HG03378 (cell line): ENCODE data around the gene MXD4.

Source experiments
- ATAC-seq: cut with Tn5 transposase; IDR thresholded peaks from one replicate; pipeline ENCODE4 v1.9.1; 2021; ENCODE audit warnings: mild to moderate bottlenecking, moderate library complexity; ENCODE audit not compliant: unreplicated experiment

Gene MXD4

DNA sequence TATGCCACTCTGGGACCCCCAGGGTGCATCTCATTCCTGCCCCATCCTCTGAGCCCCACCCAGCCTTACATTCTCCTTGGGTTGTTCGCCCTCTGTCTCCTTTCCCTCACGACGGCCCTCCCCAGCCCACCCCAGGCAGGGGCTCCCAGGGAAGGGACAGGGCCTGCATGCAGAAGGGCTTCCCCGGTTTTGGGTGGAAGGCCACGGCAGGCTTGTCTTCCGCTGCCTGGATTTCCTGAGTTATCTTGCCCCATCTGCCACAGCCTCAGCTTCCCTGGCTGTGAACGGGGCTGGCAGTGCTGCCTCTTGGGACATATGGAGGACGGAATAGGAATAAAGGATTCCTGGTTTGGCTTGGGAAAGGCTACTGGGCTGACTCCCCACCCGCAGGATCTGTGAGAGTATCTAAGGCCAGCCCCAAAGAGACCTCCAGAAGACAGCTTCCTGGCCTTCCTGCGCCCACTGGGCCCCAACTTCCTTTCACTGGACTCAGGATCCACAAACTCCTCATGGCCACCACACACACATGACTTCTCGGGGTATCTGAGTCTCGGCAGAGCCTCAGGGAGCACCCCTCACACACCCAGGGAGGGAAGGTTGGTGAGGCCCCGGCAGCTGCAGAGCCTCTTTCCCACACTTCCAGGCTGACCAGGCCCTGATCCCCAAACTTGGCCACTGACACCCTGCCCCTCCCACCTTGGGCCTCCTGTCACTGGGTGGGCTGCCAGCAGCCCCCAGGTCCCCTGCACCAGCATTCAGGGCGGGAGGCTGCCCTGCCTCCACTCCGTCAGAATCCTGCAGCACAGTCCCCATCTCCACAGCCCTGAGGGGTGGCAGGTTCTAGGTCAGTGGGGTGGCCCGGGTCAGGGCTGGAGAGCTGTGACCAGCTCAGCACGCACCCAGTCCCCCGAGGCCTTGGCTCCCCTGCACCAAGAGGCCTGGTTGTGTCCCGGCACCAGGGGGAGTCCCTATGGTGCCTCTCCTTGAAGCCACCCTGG lies 3.5 kb upstream of the MXD4 start:
- no peak for ATAC-seq

GRCh38 chr4:2264481-2265041 lies 2.7 kb upstream of the MXD4 start:
- ATAC-seq, result no peak

- no peak for ATAC-seq
These were observed 2.0 kb upstream of the MXD4 start for GRCh38 chr4:2263926-2264321.

- ATAC-seq, result no peak
These were observed 988 bp upstream of the MXD4 start for GRCh38 chr4:2262944-2263250.

DNA sequence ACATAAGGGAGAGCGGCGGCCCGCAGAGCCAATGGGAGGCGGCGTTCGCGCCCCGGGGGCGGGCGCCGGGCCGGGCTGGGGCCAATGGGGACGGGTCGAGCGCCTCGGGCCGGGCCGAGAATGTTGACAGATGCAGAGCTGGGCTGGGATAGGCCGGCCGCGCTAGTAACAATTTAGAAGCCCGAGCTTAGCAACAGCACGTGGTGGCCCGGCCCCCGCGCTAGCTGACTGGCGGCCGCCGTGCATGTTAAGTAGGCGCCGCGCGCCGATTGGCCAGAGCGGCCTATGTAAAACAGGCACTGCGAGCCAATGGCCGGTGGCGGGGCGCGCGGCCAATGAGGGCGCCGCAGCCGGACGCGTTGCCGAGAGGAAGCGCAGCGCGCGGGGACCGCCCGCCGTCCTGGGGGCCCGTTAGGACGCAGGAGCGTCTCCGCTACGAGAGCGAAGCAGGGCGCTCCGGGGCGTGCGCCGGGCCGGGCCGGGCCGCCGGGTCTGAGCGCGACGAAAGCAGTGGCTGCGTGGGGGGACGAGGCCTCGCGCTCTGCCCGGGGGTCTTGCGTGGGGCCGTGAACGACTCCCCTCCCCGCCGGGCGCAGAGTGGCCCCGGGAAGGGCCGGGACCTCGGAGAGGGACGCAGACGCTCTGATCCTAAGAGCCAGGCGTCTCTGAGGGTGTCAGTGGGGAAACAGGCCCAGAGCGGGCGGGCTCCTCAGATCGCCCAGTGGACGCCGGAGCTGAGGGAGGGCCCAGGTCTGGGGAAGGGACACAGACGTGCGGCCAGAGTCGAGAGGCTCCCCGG lies 435 bp upstream of the MXD4 start:
- peak; percentile 93 for ATAC-seq

DNA sequence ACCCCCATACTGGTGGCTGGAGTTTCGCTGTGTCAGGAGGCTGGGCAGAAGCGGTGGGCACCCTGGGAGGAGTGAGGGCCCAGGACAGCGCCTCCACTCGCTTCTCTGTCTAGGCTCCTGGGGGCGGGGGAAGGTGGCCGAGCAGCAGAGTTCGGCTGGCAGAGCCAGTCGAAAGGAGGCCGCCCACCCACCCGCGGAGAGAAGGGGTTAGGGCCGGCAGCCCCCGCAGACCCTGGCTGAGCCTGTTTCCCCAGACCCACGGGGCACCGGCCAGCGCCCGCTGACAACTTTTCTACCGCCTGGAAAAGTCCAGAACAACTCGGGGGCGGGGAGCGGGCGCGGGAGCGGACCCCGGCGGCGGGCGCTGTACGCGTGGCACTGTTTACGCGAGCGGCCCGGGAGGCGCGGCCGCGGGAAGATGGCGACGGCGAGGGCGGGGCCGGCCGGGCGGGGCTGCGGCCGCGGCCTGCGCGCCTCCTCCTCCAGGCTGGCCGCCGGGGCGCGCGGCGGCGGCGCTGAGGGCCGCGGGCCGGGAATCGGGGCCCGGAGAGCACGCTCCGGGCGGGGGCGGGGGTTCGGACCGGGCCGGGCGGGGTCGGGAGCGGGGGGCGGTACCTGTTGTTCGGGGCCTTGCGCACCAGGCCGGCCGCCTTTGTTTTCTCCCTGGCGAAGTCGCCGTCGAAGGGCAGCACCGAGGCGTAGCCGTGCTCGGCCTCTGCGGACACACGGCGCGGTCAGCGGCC lies 628 bp downstream of the MXD4 start:
- no peak for ATAC-seq

DNA sequence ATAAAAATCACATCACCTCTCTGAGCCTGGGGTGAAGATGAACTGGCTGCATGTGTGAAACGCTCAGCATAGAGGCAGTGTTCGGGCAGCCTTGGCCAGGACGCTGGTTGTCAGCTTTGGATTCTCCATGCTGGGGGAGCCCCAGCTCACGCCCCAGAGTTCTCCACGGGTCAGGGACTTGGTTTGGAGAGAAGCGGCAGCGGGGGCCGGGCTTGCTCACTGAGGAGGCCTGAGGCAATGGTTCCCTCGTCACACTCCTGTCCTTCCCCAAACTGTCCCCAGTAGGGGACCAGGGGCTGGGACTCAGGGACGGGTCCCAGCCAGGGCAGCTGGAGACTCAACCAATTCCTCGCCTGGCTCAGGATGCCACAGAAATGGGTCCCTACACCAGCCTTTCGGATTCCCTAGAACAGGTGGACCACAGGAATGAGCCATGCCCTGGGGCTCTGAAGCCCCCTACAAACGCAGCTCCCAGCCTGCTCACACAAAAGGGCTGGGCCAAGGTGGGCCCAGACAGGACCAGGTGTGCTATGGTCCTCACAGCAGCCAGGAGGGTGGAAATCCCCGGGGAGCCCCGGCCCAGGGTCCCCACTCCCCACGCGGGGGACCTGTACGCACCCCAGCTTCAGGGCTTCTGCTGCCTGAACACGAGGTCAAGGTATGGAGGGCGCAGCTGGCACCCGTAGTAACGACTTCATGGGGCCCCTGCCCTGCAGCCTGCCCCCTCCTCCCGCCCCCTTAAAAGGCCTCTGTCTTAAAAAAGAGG lies 1.4 kb downstream of the MXD4 start:
- ATAC-seq, result no peak

DNA sequence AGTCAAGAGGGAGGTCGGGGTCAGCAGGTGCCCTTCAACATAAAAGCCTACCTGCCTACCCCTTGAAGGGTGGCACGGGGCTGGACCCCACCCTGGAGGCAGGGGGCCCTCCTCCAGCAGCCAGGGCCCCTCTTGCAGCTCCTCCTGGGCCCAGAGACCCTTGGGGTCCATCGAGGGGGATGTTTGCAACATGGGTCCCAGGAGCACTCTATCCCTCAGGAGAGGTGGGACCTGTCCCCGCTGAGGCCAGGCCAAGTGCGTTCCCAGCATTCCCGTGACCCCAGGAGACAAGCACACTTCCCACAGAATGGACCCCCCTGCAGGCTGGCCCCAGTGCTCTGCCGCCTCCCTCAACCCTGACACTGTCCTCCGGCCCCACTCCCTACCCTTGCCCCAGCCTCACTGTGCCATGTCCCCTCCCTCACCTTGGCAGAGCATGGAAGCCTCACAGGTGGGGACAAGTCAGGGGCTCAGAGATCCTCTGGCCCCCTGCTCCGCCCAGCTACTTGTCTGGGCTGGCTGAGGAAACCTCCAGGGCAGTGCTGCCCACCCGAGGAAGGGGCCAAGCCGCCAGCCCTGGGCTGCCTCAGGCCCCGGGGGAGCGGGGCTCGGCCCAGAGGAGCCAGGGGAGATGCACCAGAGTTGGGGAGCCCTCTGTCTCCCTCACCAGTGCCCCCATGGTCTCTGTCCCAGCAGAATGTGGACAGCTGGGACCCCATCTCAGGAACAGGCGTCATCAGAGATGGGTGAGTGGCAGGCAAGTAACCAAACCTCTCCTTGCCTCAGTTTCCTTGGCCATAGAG lies 2.2 kb downstream of the MXD4 start:
- ATAC-seq, result no peak

DNA sequence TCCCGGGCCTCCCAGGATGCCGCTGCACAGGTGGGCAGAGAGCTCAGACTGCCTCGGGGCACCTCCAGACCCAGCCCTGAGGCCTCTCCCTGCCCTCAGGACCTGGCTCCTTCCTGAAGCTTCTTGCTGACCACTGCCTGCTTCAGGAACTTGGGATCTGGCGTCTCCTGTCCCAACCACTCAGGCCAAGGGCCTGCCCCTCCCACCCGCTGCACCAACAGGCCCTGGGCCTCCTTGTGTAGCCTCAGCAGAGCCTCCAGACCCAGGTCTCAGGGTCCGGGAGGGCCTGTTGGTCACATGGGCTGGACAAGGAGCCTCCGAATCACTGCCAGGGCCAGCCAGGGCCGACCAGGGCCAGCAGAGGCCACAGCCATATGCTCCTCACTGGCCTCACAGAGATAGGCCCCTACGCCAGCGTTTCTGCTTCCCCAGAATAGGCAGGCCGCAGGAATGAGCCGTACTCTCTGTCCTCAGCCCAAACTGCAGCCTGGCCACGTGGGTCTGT lies 2.8 kb downstream of the MXD4 start:
- ATAC-seq, result no peak

DNA sequence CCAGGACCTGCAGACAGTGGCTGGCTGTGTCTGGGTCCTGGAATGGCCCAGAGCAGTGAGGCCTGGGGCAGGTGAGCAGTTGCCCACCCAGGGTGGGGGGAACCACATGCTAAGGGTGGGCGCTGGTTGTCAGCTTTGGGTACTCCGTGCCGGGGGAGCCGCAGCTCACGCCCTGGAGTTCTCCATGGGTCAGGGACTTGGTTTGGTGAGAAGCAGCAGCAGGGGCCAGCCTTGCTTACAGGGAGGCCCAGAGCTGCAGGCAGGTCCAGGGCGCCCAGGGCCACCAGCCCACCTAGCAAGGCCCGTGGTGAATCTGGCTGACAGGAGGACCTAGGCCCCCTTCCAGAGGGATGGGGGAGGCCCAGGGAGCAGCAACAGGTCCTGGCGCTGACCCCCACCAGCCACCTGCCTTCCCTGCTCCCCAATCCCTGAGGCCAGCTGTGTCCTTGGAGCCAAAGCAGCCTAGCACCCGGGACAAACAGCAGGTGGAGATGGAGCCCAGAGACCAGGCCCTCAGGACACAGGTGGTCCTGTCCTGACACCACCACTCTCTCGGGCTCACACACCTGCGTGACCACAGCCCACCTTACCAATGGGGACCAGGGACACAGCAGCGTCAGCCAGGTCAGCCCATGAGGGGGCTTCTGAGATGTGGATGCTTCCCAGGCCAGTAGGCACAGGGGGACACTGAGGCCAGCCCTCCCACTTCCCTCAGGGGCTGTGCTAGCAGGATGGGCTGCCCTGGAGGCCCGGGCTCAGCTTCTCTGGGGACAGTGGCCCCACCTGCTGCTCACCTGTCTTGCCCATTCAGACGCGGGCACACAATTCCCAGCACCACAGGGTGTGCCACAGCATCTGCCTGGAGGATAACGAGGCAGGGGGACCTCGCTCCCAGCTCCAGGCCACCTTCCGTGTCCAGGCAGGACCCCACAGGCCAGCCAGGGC lies 3.5 kb downstream of the MXD4 start:
- ATAC-seq, result no peak

DNA sequence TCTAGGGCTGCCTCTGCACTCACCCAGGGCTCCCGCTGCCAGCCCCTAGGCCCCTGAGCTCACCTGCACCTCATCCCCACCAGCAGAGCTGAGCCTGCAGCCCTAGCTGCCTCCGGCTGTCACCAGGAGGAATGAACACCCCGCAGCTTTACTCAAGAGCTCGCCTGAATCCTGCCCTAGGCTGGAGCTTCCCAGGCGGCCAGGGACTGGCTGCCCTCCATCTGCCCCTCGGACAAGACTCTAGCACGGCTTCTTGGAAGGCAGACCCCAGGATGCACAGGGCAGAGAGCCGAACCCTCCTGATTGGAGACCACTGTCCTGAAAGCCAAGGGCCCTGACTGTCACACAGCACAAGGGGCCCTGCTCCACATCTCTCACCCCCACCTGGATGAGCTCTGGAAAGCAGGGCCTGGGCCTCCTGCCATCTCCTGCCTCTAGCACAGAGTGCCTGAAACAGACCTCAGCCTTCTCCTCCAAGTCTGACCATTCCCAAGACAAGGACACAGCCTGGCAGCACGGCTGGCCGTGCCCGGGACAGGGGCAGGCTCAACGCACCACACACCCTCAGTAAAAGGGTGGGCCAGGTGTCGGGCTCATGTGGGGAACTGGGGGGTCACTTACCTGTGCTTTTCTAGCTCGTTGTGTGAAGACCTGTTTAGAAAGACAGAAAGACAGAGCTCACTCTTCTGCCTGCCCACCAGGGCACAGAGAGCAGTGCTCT lies 4.4 kb downstream of the MXD4 start:
- no peak for ATAC-seq

DNA sequence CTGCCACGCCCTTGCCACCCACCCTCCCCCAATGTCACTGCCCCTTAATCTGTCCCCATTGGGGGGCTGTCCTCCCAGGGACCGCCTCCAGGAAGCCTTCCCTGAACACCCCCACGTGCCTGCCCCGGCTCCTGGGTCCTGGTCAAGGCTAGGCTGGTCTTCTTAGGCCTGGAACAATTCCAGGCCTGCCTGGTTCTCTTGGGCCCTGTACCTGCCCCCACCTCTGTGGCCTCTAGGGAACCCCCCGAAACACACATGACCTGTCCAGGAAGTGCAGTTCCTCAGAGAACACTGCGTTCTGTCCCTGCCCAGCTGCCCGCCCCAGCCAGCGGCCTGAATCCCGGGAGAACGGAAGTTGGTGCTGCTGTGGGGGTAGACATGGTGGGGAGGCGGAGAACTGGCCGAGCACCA lies 5.1 kb downstream of the MXD4 start:
- no peak for ATAC-seq

DNA sequence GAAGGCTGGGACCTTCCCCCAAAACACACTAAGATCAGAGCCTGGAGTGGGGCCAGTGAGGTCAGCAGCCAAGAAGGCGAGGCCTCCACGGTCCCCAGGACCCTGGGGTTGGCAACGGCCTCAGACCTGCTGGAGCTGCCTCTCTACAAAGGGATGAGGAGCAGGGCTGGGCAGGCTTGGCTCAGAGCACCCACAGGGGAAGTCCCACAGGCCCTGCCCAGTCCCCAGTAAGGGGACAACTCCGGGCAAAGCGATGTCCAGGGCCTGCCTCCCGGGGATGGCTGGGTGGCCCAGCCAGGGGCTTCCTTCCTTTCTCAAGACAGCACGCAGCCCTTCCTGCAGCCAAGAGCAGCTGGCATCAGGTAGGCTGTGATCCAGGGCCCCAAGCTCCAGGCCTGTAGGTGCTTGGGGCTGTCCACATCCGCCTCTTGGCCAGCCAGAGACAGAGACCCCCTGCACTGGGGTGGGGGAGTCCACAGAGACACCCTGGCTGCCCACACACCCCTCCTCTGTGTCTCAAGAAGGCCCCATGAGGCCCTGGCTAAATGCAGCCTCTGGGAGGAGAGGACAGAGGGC lies 5.7 kb downstream of the MXD4 start:
- no peak for ATAC-seq

GRCh38 chr4:2255501-2256155 lies 6.3 kb downstream of the MXD4 start:
- ATAC-seq, result no peak

GRCh38 chr4:2254665-2255500 lies 7.0 kb downstream of the MXD4 start:
- ATAC-seq, result no peak
